Measurements from ENCODE around the gene PTPN7.
"Not testable (repeated sequence)": the region's sequence is repeated elsewhere in the genome, so short reads cannot be mapped to it uniquely, and the experiment has no call there.

DNA sequence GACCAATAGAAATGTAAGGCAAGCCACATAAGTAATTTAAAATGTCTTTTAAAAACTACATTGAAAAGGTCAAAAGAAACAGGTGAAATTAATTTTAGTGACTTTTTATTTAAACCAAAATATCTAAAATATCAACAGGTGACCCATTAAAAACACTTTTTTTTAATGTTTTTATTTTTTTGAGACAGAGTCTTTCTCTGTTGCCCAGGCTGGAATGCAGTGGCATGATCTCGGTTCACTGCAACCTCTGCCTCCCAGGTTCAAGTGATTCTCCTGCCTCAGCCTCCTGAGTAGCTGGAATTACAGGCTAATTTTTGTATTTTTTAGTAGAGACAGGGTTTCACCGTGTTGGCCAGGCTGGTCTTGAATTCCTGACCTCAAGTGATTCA lies 20.3 kb upstream of the PTPN7 start:
- TF ChIP-seq, protein P1, sequence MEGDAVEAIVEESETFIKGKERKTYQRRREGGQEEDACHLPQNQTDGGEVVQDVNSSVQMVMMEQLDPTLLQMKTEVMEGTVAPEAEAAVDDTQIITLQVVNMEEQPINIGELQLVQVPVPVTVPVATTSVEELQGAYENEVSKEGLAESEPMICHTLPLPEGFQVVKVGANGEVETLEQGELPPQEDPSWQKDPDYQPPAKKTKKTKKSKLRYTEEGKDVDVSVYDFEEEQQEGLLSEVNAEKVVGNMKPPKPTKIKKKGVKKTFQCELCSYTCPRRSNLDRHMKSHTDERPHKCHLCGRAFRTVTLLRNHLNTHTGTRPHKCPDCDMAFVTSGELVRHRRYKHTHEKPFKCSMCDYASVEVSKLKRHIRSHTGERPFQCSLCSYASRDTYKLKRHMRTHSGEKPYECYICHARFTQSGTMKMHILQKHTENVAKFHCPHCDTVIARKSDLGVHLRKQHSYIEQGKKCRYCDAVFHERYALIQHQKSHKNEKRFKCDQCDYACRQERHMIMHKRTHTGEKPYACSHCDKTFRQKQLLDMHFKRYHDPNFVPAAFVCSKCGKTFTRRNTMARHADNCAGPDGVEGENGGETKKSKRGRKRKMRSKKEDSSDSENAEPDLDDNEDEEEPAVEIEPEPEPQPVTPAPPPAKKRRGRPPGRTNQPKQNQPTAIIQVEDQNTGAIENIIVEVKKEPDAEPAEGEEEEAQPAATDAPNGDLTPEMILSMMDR (IDR thresholded peaks at IDR 0.05): not testable (repeated sequence)
- not testable (repeated sequence) for TF ChIP-seq POLR2A (IDR thresholded peaks at IDR 0.05)
